GM12874 (cell line): Measurements from ENCODE around the gene KLHL20.

ENCODE experiments used
- CTCF ChIP-seq: IDR thresholded peaks from 2 replicates; pipeline ENCODE4 v1.5.1; 2011; ENCODE audit warnings: low read depth, mild to moderate bottlenecking, control low read depth, low read length, moderate library complexity; ENCODE audit not compliant: insufficient read depth

KLHL20 gene

GRCh38 chr1:173705117-173705516 lies 9.7 kb upstream of the KLHL20 start:
- TF ChIP-seq CTCF: no peak

DNA sequence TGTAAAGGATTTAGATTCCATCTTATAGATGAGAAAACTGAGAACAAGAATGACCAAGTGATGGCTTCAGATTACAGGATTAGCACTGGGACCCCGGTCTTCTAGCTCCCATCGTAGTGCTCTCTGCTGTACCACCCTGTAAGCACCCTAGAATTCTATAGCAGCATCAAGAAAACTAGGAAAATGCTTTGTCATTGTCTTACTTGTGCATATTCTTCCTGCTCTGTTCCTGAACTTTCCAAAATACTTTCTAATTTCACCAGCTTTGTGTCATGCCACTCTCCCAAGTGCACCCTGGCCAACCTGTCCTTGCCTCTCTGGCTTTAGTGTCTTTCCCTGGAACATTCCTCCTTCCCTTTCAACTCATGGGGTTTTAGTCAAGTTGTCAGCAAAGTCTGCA lies 6.0 kb upstream of the KLHL20 start:
- no peak for TF ChIP-seq CTCF

DNA sequence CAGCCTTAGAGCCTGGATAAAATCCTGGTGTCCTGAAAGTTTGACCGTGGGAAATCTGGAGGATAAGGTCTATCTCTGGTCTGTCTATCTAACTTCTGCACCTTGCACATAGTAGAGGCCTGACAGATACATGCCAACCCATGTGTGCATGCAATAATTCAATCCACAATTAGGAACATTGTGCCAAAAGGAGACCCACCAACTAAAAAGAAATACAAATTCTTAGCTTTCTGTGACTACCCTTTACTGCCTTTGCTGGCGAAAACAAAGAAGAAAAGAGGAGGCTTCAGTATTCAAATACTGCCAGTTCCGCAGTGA lies 381 bp upstream of the KLHL20 start:
- TF ChIP-seq CTCF: no peak

GRCh38 chr1:173715538-173715844 lies 710 bp downstream of the KLHL20 start:
- no peak for TF ChIP-seq CTCF

DNA sequence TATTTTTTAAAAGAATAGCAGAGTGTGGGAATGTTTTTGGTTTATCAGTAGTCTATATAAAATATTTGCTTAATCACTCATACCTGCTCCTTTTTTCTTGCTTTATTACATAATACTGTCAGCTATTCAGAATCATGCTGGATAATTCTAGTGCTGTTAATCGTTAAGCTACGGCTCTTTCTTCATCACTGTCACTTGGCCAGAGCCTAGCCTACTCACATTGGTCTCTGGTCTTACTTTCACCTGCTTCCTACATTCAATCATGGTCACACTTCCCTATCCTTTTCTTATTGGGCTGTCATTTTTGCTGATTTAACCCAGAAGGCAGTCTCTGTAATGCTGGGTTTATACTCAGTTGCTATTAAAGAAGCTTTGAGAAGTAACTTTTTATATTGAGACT lies 2.5 kb downstream of the KLHL20 start:
- no peak for TF ChIP-seq CTCF

DNA sequence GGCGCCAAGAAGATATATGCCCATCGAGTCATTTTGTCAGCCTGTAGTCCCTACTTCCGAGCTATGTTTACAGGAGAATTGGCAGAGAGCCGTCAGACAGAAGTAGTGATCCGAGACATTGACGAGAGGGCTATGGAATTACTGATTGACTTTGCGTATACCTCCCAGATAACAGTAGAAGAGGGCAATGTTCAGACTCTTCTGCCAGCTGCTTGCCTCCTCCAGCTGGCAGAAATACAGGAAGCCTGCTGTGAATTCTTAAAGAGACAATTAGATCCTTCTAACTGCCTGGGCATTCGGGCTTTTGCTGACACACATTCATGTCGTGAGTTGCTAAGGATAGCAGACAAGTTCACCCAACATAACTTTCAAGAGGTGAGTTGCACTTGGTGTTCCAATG lies 19.1 kb downstream of the KLHL20 start:
- TF ChIP-seq CTCF: no peak

- no peak for TF ChIP-seq CTCF
These were observed 27.6 kb downstream of the KLHL20 start for GRCh38 chr1:173742203-173742886.

DNA sequence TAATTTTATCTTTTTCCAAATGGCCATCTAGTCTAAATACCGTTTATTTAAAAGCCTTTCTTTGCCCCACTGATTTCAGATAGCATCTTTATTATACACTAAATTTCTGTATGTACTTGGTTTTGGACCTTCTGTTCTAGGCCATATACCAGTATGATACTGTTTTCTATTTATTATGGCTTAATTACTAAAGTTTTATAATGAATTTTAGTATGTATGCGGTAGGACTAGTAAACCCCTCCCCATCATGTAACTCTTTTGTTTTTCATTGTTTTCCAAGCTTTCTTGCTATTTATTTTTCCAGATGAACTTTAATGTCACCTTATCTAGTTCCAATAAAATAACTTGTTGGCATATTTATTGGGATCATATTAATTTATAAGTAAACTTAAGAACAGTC lies 29.9 kb downstream of the KLHL20 start:
- TF ChIP-seq CTCF: no peak
